ENCODE data around the gene FHOD3.
"Not testable (repeated sequence)": the region's sequence is repeated elsewhere in the genome, so short reads cannot be mapped to it uniquely, and the experiment has no call there.

FHOD3 gene

GRCh38 chr18:36813824-36814223, 516.3 kb downstream of the FHOD3 start:
- DNase-seq = no peak

- DNase-seq = no peak
Measured at GRCh38 chr18:36814994-36815393, 517.5 kb downstream of the FHOD3 start.

- not testable (repeated sequence) for DNase-seq
Measured at GRCh38 chr18:36816096-36816495, 518.6 kb downstream of the FHOD3 start.

- no peak for DNase-seq
Measured at GRCh38 chr18:36817039-36817438, 519.5 kb downstream of the FHOD3 start.

- DNase-seq = no peak
Measured at GRCh38 chr18:36818652-36819051, 521.1 kb downstream of the FHOD3 start.

- DNase-seq = no peak
Measured at GRCh38 chr18:36819621-36820020, 522.1 kb downstream of the FHOD3 start.

GRCh38 chr18:36821681-36822080, 524.2 kb downstream of the FHOD3 start:
- no peak for DNase-seq

GRCh38 chr18:36825526-36825925, 528.0 kb downstream of the FHOD3 start:
- DNase-seq = no peak

GRCh38 chr18:36826556-36826955, 529.0 kb downstream of the FHOD3 start:
- no peak for DNase-seq

GRCh38 chr18:36828157-36828629, 530.7 kb downstream of the FHOD3 start:
- DNase-seq = no peak

- DNase-seq = peak; percentile 88
Measured at GRCh38 chr18:36828630-36829361, 531.3 kb downstream of the FHOD3 start, which contains the start of the genes KIAA1328 and TPGS2. Gene KIAA1328 (plus strand): TSS chr18:36829127. CDS start chr18:36829139, 12 bp downstream. Gene TPGS2 (minus strand): TSS chr18:36829002. CDS start chr18:36828767, 235 bp downstream.

Measured in NCI-H774 (cell line).